Jurkat, Clone E6-1 (cell line): Measurements from ENCODE around the gene ABLIM2.

Experiments
- DNase-seq: peaks from one replicate; pipeline ENCODE4 v3.0.0-alpha.2; 2011; ENCODE audit warnings: low read depth, low spot score
- H3K4me3 ChIP-seq: 2 replicates; pipeline ENCODE4 v1.5.1; 2011; ENCODE audit warnings: mild to moderate bottlenecking, low read length, control low read depth, moderate library complexity

Gene ABLIM2

GRCh38 chr4:8081621-8082516 lies 76.7 kb downstream of the ABLIM2 start:
- no peak for DNase-seq
- no peak overlapping the region for H3K4me3 ChIP-seq

DNA sequence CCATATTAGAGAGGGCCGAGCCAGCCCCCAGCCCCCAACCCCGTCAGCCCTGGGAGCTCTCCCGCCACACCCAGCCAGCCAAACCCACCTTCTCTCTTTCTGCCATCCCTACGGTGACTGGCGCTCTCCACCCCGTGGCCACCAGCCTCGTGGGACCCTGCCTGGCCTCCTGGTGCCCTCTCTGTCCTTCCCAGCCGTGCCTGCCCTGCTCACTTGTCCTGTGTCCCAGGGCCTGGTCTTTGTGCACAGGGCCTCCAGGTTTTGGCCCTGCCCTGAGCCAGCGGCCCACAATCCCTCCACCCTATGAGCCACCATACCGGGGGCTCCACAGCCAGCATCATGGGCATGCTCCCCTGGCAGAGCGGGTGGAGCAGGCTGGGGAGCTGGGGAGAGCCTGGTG lies 77.4 kb downstream of the ABLIM2 start:
- DNase-seq, result no peak

GRCh38 chr4:8080754-8081065 lies 77.9 kb downstream of the ABLIM2 start:
- no peak for DNase-seq
- H3K4me3 ChIP-seq, result no peak overlapping the region

More for the DNA sequence above, 77.4 kb downstream of the ABLIM2 start:
- no peak overlapping the region for H3K4me3 ChIP-seq

GRCh38 chr4:8079916-8080753 lies 78.5 kb downstream of the ABLIM2 start:
- no peak for DNase-seq
- no peak overlapping the region for H3K4me3 ChIP-seq

GRCh38 chr4:8079031-8079885 lies 79.4 kb downstream of the ABLIM2 start:
- H3K4me3 ChIP-seq, result no peak overlapping the region
- no peak for DNase-seq

DNA sequence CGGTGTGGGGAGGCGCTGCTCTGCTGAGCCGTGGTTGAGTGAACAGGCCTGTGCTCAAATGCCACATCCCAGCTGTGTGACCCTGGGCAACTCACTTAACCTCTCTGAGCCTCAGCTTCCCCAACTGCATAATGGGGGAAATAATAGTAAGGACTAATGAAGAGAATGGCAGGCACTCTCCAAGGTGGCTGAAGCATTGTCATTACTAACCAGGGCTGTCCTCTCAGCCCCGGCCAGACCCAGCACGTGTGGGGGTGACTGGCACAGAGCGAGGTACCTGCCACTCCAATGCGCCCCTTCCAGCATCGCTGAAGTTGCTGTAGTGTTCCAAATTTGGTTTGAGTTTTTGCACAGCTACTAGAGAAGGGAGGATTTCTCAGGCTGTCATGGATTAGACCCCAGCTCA lies 80.0 kb downstream of the ABLIM2 start:
- DNase-seq, result no peak
- no peak overlapping the region for H3K4me3 ChIP-seq

- no peak for DNase-seq
Measured at GRCh38 chr4:8078109-8078494, 80.5 kb downstream of the ABLIM2 start.

GRCh38 chr4:8077181-8078108 lies 81.2 kb downstream of the ABLIM2 start:
- DNase-seq, result no peak
- H3K4me3 ChIP-seq, result no peak overlapping the region

More at GRCh38 chr4:8078109-8078494, 80.5 kb downstream of the ABLIM2 start:
- no peak overlapping the region for H3K4me3 ChIP-seq

DNA sequence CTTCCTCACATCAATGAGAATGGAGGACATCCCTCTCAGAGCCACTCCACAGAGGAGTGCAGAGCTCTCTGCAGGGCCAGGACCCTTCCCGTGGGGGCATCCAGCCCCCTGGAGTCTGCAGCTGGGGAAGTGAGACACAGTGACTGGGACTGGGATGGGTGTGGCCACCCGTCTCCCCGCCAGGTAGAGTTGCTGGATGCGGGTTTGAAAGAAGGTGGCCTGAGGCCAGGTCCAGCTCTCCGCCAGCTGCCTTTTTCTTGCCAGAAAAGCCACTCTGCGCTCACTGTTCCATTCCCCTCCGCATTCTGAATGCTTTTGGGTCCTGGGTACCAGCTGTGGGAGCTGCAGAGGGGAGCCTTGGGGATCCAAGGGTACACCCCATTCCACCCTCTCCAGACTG lies 82.6 kb downstream of the ABLIM2 start:
- no peak for DNase-seq

DNA sequence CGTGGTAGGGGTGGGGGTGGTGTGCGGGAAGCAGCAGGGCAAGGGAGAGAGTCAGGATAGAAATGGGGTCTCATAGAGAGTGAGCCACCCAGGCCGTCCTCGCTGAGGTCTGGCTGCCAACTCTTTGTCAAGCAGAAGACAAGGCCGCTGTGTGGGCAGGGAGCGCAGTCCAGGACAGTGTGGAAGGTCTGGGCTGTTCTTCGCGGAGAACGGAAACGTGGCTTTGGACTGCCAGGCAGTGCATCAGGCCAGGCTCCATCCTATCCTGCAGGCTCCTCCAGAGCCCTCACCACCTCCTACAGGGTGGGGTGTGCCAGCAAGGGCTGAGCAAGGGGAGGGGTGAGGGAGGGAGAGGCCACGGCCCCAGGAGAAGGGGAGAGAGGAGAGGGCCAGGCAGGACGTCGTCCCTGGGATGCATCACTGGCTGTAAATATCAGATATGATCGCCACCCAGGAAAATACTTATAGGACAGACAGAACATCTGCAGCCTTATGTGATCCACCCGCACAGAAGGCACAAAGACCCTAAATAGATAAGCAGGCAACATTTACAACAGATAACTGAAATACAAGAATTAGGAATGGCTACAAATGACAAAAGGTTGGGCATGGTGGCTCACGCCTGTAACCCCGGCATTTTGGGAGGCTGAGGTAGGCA lies 85.3 kb downstream of the ABLIM2 start:
- H3K4me3 ChIP-seq, result no peak overlapping the region
- no peak for DNase-seq

More for the DNA sequence above, 82.6 kb downstream of the ABLIM2 start:
- H3K4me3 ChIP-seq, result no peak overlapping the region

DNA sequence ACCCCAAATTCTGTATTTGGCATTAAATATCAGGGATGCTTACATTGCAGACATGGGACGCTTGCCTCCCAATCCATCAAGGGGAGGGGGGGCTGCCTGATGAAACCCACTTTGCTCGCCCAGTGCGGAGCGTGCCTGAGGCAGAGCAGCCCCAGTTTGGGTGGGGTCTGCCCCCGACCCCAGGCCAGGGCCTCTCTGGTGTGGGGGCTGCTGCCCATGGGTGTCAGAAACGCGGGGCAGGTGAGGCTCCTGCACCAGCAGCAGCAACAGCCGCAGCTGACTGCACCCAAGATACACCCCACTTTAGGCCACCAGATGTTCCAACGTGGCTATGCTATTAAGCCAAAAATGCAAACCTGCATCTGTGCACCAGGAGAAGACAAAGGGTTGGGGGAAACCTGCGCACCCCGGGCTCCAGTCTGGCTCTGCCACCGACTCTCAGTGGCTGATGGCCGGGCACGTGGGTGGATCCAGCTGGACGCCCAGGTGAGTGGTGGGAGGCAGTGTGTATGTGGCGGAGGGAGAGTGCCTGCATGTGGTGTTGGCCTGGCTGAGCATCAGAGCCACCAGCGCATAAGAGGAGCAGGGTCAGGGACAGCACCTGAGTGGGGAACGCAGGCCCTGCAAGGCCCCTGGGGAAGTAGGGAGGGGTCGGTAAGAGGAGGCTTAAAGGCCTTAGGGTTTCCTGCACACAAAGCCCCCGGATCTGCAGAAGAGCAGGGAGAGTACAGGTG lies 86.2 kb downstream of the ABLIM2 start:
- no peak for DNase-seq
- H3K4me3 ChIP-seq, result no peak overlapping the region

DNA sequence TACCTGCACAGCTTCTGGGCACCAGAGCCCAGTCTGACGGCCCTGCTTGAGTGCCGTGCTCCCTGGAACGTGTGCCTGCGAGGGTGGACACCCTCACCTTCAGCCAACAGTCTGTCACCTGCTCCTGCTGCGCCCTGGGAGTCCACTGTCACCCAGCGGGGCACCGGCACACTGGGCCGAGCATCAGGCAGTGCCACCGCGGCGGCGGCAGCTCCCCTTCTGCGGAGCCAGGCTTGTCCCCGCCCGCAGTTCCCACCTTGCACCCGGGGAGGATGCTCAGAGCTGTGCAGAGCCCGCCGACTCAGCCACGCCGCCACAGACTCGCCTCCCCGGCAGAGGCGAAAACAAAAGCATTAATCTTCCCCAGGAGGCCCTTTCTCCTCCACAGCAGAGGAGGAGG lies 86.8 kb downstream of the ABLIM2 start:
- no peak overlapping the region for H3K4me3 ChIP-seq
- no peak for DNase-seq

DNA sequence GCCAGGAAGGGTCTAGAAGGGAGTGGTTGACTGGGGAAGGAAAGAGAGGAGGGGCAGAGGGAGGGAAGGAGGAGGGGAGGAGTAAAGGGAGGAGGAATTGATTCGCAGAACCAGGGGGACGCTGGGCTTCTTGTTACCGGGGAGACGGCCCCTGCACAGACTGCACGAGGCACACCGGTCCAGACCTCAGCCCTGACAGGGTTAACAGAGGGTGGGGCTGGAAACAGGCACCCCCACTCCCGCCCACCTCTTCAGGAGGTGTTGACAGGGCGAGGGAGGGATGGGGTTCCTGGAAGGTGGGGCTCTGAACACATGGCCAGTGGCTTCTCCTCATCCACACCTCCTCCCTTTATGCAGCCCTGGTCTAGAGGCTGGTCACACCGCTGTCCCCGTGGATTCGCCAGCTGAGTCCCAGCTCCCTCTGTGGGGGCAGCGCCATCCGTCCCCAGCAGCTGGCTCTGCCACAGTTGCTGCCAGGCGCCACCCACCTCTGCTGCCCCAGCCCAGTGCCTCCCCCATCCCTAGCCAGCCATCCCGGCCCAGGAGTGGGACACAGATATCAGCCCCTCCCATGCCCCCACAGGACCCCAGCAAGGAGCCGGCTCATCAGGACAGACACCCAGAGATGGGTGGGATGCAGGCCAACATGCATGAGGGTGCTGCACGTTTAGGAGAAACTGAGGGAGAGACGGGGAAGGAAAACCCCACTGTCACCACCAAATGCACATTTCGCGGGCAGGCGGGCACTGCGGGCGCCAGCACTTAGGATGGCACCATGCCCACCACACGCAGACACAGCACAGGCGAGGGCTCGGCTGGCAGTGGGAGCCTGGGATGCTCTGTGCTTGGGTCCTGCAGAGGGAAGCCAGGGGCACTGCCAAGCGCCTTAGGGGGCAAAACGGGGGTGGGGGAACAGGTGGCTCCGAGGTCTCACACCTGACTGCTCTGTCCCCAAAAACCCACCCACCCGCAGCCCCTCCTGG lies 87.6 kb downstream of the ABLIM2 start:
- no peak for DNase-seq
- H3K4me3 ChIP-seq, result no peak overlapping the region

DNA sequence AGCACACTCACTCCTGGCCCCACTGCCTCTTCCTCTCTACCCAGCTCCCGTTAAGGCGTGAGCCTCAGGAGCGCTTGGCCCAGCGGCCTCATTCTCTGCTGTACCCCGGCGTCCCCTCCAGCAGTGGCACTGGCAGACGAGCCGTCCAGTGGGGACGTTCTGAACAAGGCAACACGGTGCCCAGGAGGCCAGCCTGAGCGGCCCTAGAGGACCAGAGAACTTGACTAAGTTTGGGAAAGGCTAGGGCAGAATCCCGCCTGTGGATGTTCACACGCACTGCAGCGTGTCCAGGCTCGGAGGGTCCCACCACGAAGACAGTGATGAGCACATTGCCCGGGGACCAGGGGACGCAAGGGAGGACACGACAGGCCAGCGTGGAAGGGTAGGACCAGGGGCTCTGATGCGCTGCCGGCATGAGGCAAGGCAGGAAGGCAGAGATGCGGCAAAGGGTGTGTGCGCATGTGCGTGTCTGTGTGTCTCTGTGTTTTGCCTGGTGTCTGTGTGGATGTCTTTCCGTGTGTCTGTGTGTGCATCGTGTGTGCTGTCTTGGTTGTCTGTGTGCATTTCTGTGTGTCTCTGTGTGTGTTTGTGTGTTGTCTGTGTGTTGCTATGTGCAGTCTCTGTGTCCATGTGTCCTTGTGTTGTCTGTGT lies 89.4 kb downstream of the ABLIM2 start:
- DNase-seq, result no peak
- H3K4me3 ChIP-seq, result no peak overlapping the region

GRCh38 chr4:8067945-8068896 lies 90.4 kb downstream of the ABLIM2 start:
- H3K4me3 ChIP-seq, result no peak overlapping the region
- DNase-seq, result no peak
